ENCODE measurements around the gene SMAD9.

GRCh38 chr13:36857253-36857652 lies 62.8 kb downstream of the SMAD9 start:
- TF ChIP-seq CTCF (conservative IDR thresholded peaks at IDR 0.05; ENCODE audit: low read length) (no peak), EZH2phosphoT487 (IDR thresholded peaks at IDR 0.05; ENCODE audit: borderline replicate concordance, low read depth, low read length) (no peak)
